Motor neuron (in vitro differentiated cells): ENCODE results near the gene HOPX. TPM values are rescaled to one million over a fixed set of nuclear protein-coding genes. Genes with fewer than 3 reads are reported as not detected.
"Not testable (repeated sequence)": the region's sequence is repeated elsewhere in the genome, so short reads cannot be mapped to it uniquely, and the experiment has no call there.

Source experiments
- ATAC-seq, 8 experiments: fragments of 200-7000 bp; cut with Tn5 transposase; replicated peaks in 6 of 8; 2 replicates each; pipeline ENCODE4 v1.8.0; 2021; ENCODE audit warnings: mild to moderate bottlenecking in 8 of 8, moderate library complexity in 8 of 8
- H3K27ac ChIP-seq, 2 donors: fragments of 250-450 bp; sonication (Bioruptor Pico); 2 replicates each; pipeline ENCODE4 v1.9.0; 2021; ENCODE audit warnings: antibody characterized with exemption in 2 of 2, mild to moderate bottlenecking in 2 of 2, moderate library complexity in 1 of 2
- H3K4me1 ChIP-seq, 2 donors: fragments of 250-450 bp; sonication (Bioruptor Pico); replicated peaks in 1 of 2; 2 replicates each; pipeline ENCODE4 v1.6.1; 2021; ENCODE audit warnings: antibody characterized with exemption in 2 of 2, mild to moderate bottlenecking in 2 of 2, moderate library complexity in 1 of 2
- H3K4me3 ChIP-seq, 5 donors: fragments of 250-450 bp; sonication (Bioruptor Pico); 2 replicates each; pipeline ENCODE4 v1.9.0; 2021; ENCODE audit warnings: antibody characterized with exemption in 5 of 5, mild to moderate bottlenecking in 5 of 5, moderate library complexity in 4 of 5
- WGBS, 10 experiments: fragments of 450-650 bp; shearing (Covaris generic); methylation state at CpG; one replicate each; pipeline ENCODE4 v1.0.0; 2022; 5-methylcytosine and 5-hydroxymethylcytosine counted together
- in situ Hi-C, 9 experiments: fragments of 400-800 bp; cut with MboI; loops; one replicate each; pipeline ENCODE4 v1.15.0; 2021; ENCODE audit warnings: low sequenced_read_pairs in 9 of 9, low pct_unique_long_range_greater_than_20kb in 2 of 9; ENCODE audit not compliant: unreplicated experiment in 9 of 9
- total RNA-seq, 8 experiments: library from RNA; unstranded; fragments of 300-600 nt; gene quantifications; 2 replicates each; pipeline versions ENCODE4 v1.2.3 to v1.2.4, GENCODE V29; 2022

Gene HOPX
- total RNA-seq, 8 experiments from 2014 or later, result 0.24 to 127 (median 1.8) TPM; not detected in 1

GRCh38 chr4:56683455-56683854 is 2.4 kb upstream of the HOPX start:
- no peak for ATAC-seq
- in situ Hi-C loops, result no loop called here

GRCh38 chr4:56681853-56682525 is 893 bp upstream of the HOPX start:
- peak in 6 of 8 experiments; percentile 28 to 67 (median 42) for ATAC-seq
- 11 to 100% (median 59%) methylated on average over 1 to 11 of the region's 12 CpGs for WGBS, 10 experiments
- H3K4me1 ChIP-seq, result peaks cover 9 to 13% of the 10 kb centered on the region in 2 donors
- H3K27ac ChIP-seq, result no peak overlapping the region
- H3K4me3 ChIP-seq, result no peak overlapping the region
- in situ Hi-C loops, result no loop called here

More at GRCh38 chr4:56683455-56683854, 2.4 kb upstream of the HOPX start:
- peaks cover 9 to 13% of the 10 kb centered on the region in 2 donors for H3K4me1 ChIP-seq
- H3K4me3 ChIP-seq, result no peak overlapping the region
- 10 to 100% (median 95%) methylated on average over 1 to 2 of the region's 2 CpGs for WGBS, 10 experiments
- H3K27ac ChIP-seq, result no peak overlapping the region

DNA sequence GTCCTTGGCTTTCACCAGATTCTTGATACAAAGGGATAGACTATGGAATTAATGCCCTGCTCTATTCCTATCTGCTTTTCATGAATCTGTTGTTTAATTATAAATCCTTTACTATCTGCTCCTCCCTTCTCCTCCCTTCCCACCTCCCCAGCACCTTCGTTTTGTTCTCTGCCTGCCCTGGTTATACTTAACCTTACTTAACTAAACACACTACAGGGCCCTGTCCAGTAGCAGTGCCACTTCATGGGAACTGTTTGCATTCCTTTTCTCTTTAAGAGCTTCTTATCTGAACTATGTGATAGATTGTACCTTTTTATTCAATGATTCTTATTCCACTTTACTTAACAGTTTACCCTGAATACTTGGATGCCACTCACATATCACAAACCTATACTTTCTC is 830 bp downstream of the HOPX start:
- WGBS, 10 experiments, result 0 to 100% (median 14%) methylated on average over 1 of the region's 1 CpG; no CpG with 5 or more reads in 3 of the 10 experiments
- Histone ChIP-seq H3K4me1 (peaks cover 9 to 13% of the 10 kb centered on the region in 2 donors), H3K4me3 (no peak overlapping the region), H3K27ac (no peak overlapping the region)
- in situ Hi-C loops, result no loop called here
- ATAC-seq, result no peak

- Histone ChIP-seq H3K27ac (no peak overlapping the region), H3K4me1 (peaks cover 9 to 13% of the 10 kb centered on the region in 2 donors), H3K4me3 (no peak overlapping the region)
- in situ Hi-C loops, result no loop called here
- WGBS, 10 experiments, result 0 to 100% (median 80%) methylated on average over 1 to 3 of the region's 4 CpGs; no CpG with 5 or more reads in 4 of the 10 experiments
- no peak for ATAC-seq
Observed at GRCh38 chr4:56677711-56678110, 3.4 kb downstream of the HOPX start.

- WGBS, 10 experiments, result 40 to 100% (median 83%) methylated on average over 1 to 3 of the region's 3 CpGs; no CpG with 5 or more reads in 4 of the 10 experiments
- Histone ChIP-seq H3K4me1 (no peaks in the 10 kb centered on the region), H3K27ac (no peak overlapping the region), H3K4me3 (no peak overlapping the region)
- in situ Hi-C loops, result no loop called here
- no peak for ATAC-seq
Observed at GRCh38 chr4:56674984-56675383, 6.1 kb downstream of the HOPX start.

- no peak overlapping the region for H3K4me3 ChIP-seq
- in situ Hi-C loops, result no loop called here
- no peaks in the 10 kb centered on the region for H3K4me1 ChIP-seq
- 25 to 92% (median 76%) methylated on average over 1 to 2 of the region's 2 CpGs; no CpG with 5 or more reads in 4 of the 10 experiments for WGBS, 10 experiments
- no peak for ATAC-seq
- H3K27ac ChIP-seq, result no peak overlapping the region
Observed at GRCh38 chr4:56671860-56672259, 9.2 kb downstream of the HOPX start.

- Histone ChIP-seq H3K4me3 (no peak overlapping the region), H3K27ac (no peak overlapping the region), H3K4me1 (no peaks in the 10 kb centered on the region)
- no peak for ATAC-seq
- in situ Hi-C loops, result no loop called here
- WGBS, 10 experiments, result 0 to 100% (median 64%) methylated on average over 1 of the region's 1 CpG; no CpG with 5 or more reads in 5 of the 10 experiments
Observed at GRCh38 chr4:56671373-56671772, 9.7 kb downstream of the HOPX start.

DNA sequence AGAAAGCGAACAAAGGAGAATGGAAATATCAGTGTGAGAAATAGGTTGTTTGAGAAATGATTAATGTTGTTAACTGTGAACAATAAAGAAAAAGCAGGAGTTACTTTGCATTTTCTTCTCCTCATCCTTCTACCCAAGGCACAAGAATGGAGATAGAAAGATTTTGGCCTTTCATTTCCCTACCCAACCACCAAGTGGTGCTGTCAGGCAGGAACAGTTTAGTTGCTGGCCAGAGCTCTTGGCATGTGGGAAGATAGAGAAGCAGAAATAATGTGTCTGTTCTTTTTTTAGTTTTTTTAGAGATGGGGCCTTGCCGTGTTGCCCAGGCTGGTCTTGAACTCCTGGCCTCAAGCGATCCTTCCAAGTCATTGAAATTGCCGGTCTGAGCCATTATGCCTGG is 12.8 kb downstream of the HOPX start:
- no peak overlapping the region for H3K27ac ChIP-seq
- no peaks in the 10 kb centered on the region for H3K4me1 ChIP-seq
- no peak overlapping the region for H3K4me3 ChIP-seq
- no peak for ATAC-seq
- 33 to 100% (median 81%) methylated on average over 1 to 4 of the region's 4 CpGs for WGBS, 10 experiments
- in situ Hi-C loops, result no loop called here

- in situ Hi-C loops, H3K4me3 ChIP-seq, H3K27ac ChIP-seq, H3K4me1 ChIP-seq: not testable (repeated sequence)
- WGBS, 10 experiments, result 0 to 50% (median 10%) methylated on average over 1 of the region's 1 CpG; no CpG with 5 or more reads in 6 of the 10 experiments
- peak in 1 of 8 experiments; percentile 53 for ATAC-seq
Observed at GRCh38 chr4:56667396-56667795, 13.7 kb downstream of the HOPX start.

DNA sequence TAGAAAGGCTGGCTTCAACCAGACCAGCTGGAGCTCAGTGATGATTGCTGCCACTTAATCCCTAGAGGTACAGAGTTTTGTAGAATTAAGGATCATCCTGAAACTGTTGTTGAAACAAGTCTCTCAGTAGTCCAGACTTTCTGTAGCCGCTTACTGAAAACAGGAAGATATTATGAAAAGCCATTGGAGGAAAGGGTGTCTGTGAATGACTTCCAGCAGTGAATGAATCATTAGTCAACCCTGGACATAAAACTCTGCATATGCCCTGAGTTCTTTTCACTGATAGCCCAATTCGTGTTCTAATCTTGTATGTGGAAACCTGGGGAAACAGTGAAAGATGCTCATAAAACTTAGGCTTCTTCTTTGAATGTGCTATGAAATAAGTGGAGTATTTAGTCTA is 14.8 kb downstream of the HOPX start:
- peak in 2 of 8 experiments; percentile 25 to 37 for ATAC-seq
- Histone ChIP-seq H3K27ac (no peak overlapping the region), H3K4me3 (no peak overlapping the region), H3K4me1 (no peaks in the 10 kb centered on the region)
- WGBS, 10 experiments, result 0 to 92% (median 43%) methylated on average over 1 to 2 of the region's 2 CpGs; no CpG with 5 or more reads in 1 of the 10 experiments
- in situ Hi-C loops, result no loop called here

DNA sequence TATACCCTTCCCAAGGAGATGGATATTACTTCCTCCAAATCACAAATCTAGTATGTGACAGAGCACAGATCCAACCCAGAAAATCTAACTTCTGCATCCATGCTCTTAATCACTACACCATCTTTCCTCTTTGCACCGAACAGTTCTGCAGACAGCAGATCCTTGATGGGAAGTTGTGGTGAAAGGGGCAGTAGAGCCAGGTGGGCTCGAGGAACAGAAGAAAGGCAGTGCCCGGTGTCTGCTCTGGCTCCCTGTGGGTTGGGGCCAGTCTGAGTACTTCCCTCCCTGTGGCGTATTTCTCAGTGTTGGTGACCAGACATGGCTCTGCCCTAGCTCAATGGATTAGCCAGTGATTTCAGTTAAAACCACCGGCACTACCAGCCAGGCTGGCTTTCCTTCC is 15.3 kb downstream of the HOPX start:
- in situ Hi-C loops, result no loop called here
- Histone ChIP-seq H3K27ac (no peak overlapping the region), H3K4me3 (no peak overlapping the region), H3K4me1 (no peaks in the 10 kb centered on the region)
- no peak for ATAC-seq
- WGBS, 10 experiments, result 60 to 87% (median 86%) methylated on average over 1 to 3 of the region's 5 CpGs; no CpG with 5 or more reads in 7 of the 10 experiments

- Histone ChIP-seq H3K4me3 (no peak overlapping the region), H3K4me1 (no peaks in the 10 kb centered on the region), H3K27ac (no peak overlapping the region)
- no peak for ATAC-seq
- 0 to 75% (median 59%) methylated on average over 1 to 3 of the region's 3 CpGs; no CpG with 5 or more reads in 1 of the 10 experiments for WGBS, 10 experiments
- in situ Hi-C loops, result no loop called here
Observed at GRCh38 chr4:56662782-56663468, 18.2 kb downstream of the HOPX start.

GRCh38 chr4:56659946-56660345 is 21.1 kb downstream of the HOPX start:
- ATAC-seq, result no peak
- no peak overlapping the region for H3K4me3 ChIP-seq
- H3K4me1 ChIP-seq, result no peaks in the 10 kb centered on the region
- no peak overlapping the region for H3K27ac ChIP-seq
- WGBS, 10 experiments, result 20 to 100% (median 86%) methylated on average over 1 of the region's 1 CpG; no CpG with 5 or more reads in 1 of the 10 experiments
- in situ Hi-C loops, result no loop called here
